OCI-LY7 (cell line): ENCODE measurements around the gene ZBBX.

Experiments used
- EZH2phosphoT487 ChIP-seq: fragments of 200-600 bp; sonication (generic); IDR thresholded peaks from 2 replicates; pipeline ENCODE4 v1.6.1; 2018; ENCODE audit warnings: low read depth, borderline replicate concordance, mild to moderate bottlenecking, mixed run types, antibody characterized with exemption, low read length, moderate library complexity, mixed read lengths
- TF ChIP-seq, protein P1 (sequence below): fragments of 200-600 bp; sonication (generic); conservative IDR thresholded peaks from 2 replicates; pipeline ENCODE4 v1.5.1; 2014; ENCODE audit warnings: mild to moderate bottlenecking, antibody characterized with exemption, low read length, moderate library complexity, mixed read lengths

DNA sequence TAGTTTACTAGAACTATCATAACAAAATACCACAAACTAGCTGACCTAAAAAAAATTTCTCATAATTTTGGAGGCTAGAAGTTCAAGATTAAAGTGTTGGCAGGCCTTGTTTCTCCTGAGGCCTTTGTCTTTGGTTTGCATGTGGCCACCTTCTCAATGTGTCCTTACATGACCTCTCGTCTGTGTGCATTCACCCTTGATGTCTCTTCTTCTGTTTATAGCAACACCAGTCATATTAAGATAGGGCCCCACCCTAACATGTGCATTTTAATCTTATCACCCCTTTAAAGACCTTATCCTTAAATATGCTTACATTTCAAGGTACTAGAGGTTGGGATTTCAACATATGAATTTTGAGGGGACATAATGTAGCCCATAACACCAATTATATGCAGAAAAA, 177.0 kb downstream of the ZBBX start:
- TF ChIP-seq, protein P1, sequence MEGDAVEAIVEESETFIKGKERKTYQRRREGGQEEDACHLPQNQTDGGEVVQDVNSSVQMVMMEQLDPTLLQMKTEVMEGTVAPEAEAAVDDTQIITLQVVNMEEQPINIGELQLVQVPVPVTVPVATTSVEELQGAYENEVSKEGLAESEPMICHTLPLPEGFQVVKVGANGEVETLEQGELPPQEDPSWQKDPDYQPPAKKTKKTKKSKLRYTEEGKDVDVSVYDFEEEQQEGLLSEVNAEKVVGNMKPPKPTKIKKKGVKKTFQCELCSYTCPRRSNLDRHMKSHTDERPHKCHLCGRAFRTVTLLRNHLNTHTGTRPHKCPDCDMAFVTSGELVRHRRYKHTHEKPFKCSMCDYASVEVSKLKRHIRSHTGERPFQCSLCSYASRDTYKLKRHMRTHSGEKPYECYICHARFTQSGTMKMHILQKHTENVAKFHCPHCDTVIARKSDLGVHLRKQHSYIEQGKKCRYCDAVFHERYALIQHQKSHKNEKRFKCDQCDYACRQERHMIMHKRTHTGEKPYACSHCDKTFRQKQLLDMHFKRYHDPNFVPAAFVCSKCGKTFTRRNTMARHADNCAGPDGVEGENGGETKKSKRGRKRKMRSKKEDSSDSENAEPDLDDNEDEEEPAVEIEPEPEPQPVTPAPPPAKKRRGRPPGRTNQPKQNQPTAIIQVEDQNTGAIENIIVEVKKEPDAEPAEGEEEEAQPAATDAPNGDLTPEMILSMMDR: no peak
- TF ChIP-seq EZH2phosphoT487: no peak
